CD4-positive, alpha-beta memory T cell (primary cell): Measurements from ENCODE around the gene RAB1B. TPM values are rescaled to one million over a fixed set of nuclear protein-coding genes. Genes with fewer than 3 reads are reported as not detected.

ENCODE experiments used
- CTCF ChIA-PET: fragments of 350-600 bp; sonication (Branson Sonifier 250); formaldehyde crosslinking; loops from one replicate; lab custom pipeline; 2021; ENCODE audit warnings: inconsistent platforms; ENCODE audit not compliant: partially characterized antibody; lab: Charles Lee
- POLR2A ChIA-PET: fragments of 350-600 bp; sonication (Branson Sonifier 250); formaldehyde crosslinking; loops from one replicate; lab custom pipeline; 2021; ENCODE audit not compliant: partially characterized antibody; lab: Charles Lee
- DNase-seq, 5 donors: peaks; one replicate each; pipeline versions ENCODE4 v3.0.0 to v3.0.0-alpha.2; 2020 to 2022; ENCODE audit warnings: mixed read lengths in 1 of 5
- H3K27ac ChIP-seq: one replicate; pipeline ENCODE4 v1.7.0; 2013; ENCODE audit warnings: low read depth, low read length
- H3K27me3 ChIP-seq: 2 replicates; pipeline ENCODE4 v1.7.0; 2013; ENCODE audit warnings: mild to moderate bottlenecking, low read length, moderate library complexity; ENCODE audit not compliant: insufficient read depth
- H3K36me3 ChIP-seq: 2 replicates; pipeline ENCODE4 v1.7.0; 2013; ENCODE audit warnings: mild to moderate bottlenecking, low read length, moderate library complexity; ENCODE audit not compliant: insufficient read depth
- H3K4me1 ChIP-seq: 2 replicates; pipeline ENCODE4 v1.7.0; 2013; ENCODE audit warnings: mild to moderate bottlenecking, low read length, moderate library complexity; ENCODE audit not compliant: insufficient read depth
- H3K4me3 ChIP-seq, 2 donors: one replicate each; pipeline ENCODE4 v1.7.0; 2013; ENCODE audit warnings: low read length in 2 of 2, mild to moderate bottlenecking in 1 of 2
- H3K9me3 ChIP-seq, 2 donors: one replicate each; pipeline ENCODE4 v1.7.0; 2013; ENCODE audit warnings: low read length in 2 of 2, control low read depth in 1 of 2; ENCODE audit not compliant: control insufficient read depth in 1 of 2
- H3K27ac Mint-ChIP-seq, 7 donors: one replicate each; pipeline ENCODE4 v1.8.0; 2020 to 2021; ENCODE audit warnings: mixed read lengths in 7 of 7, mild to moderate bottlenecking in 6 of 7, inconsistent platforms in 3 of 7, moderate library complexity in 3 of 7
- H3K27me3 Mint-ChIP-seq, 2 donors: one replicate each; pipeline ENCODE4 v1.8.0; 2020 to 2021; ENCODE audit warnings: mixed read lengths in 2 of 2
- H3K36me3 Mint-ChIP-seq, 2 donors: one replicate each; pipeline ENCODE4 v1.8.0; 2020 to 2021; ENCODE audit warnings: mixed read lengths in 2 of 2, inconsistent platforms in 1 of 2, mild to moderate bottlenecking in 1 of 2
- H3K4me1 Mint-ChIP-seq, 4 donors: one replicate each; pipeline ENCODE4 v1.8.0; 2020 to 2021; ENCODE audit warnings: mixed read lengths in 4 of 4, mild to moderate bottlenecking in 1 of 4
- H3K4me3 Mint-ChIP-seq, 8 donors: one replicate each; pipeline ENCODE4 v1.8.0; 2020 to 2021; ENCODE audit warnings: mixed read lengths in 8 of 8, mild to moderate bottlenecking in 7 of 8, moderate library complexity in 6 of 8, inconsistent platforms in 3 of 8
- H3K9me3 Mint-ChIP-seq, 8 donors: one replicate each; pipeline ENCODE4 v1.8.0; 2020 to 2021; ENCODE audit warnings: mixed read lengths in 8 of 8, mild to moderate bottlenecking in 5 of 8, inconsistent platforms in 3 of 8, moderate library complexity in 1 of 8
- intact Hi-C: fragments of 100-400 bp; cut with micrococcal nuclease; formaldehyde crosslinking; loops from one replicate; pipeline ENCODE4 v1.15.1; 2023
- polyA plus RNA-seq, 2 donors: library from polyadenylated mRNA; unstranded; fragments of 300-500 nt; fragmentation: Illumina TruSeq; gene quantifications; one replicate each; pipeline ENCODE4 v1.2.3, GENCODE V29; 2021
- total RNA-seq, 2 experiments: library from RNA; stranded (reverse); gene quantifications; one replicate each; pipeline ENCODE4 v1.2.3, GENCODE V29; 2021

Gene RAB1B
- total and polyA plus RNA-seq, 4 experiments from 2014 or later: 9.7 to 79.4 (median 45.8) TPM

DNA sequence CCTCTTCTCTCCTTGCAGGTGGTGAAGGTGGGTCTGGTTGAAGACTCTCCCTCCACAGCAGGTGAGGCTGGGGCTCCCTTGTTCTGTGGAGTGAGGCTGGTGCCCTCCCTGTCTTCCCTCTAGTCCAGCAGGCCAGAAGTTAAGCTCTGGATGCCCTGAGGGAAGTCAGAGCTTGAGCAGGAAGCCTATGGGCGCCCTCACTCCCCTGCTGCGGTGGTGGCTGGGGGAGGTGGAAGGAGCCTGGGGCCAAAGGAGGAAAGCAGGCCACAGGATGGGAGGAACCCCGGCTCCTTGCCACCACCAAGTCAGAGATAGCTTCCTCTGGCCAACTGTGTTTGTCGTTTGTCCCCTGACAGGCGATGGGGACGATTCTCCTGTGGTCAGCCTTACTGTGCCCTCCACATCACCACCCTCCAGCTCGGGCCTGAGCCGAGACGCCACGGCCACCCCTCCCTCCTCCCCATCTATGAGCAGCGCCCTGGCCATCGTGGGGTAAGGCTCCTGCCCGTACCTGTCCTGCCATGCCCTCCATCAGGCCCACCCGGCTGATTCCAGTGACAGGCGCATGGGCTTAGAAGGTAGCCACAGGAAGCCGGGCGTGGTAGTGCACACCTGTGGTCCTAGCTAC lies 29.5 kb upstream of the RAB1B start:
- peaks cover 31 to 72% of the 10 kb centered on the region in 2 donors for H3K36me3 Mint-ChIP-seq
- Histone ChIP-seq H3K36me3 (peaks cover 78% of the 10 kb centered on the region), H3K27ac (no peak overlapping the region), H3K4me1 (no peaks in the 10 kb centered on the region), H3K4me3 (no peak overlapping the region), H3K27me3 (no peaks in the 10 kb centered on the region), H3K9me3 (no peaks in the 10 kb centered on the region)
- no peak overlapping the region for H3K27ac Mint-ChIP-seq
- intact Hi-C loops: no loop called here
- H3K27me3 Mint-ChIP-seq: no peaks in the 10 kb centered on the region
- no peak for DNase-seq
- H3K4me3 Mint-ChIP-seq: no peak overlapping the region
- H3K9me3 Mint-ChIP-seq: peaks cover 0 to 1% (median 0%) of the 10 kb centered on the region in 8 donors
- ChIA-PET CTCF (interaction anchor here (2.6 kb wide), 1 partner anchor 8 kb away, joined by 9 read pairs; no protein-coding TSS in a partner anchor), POLR2A (interaction anchor here (3.0 kb wide), 1 partner anchor 13 kb away, joined by 12 read pairs; no protein-coding TSS in a partner anchor)
- H3K4me1 Mint-ChIP-seq: peaks cover 0 to 2% (median 0%) of the 10 kb centered on the region in 4 donors

DNA sequence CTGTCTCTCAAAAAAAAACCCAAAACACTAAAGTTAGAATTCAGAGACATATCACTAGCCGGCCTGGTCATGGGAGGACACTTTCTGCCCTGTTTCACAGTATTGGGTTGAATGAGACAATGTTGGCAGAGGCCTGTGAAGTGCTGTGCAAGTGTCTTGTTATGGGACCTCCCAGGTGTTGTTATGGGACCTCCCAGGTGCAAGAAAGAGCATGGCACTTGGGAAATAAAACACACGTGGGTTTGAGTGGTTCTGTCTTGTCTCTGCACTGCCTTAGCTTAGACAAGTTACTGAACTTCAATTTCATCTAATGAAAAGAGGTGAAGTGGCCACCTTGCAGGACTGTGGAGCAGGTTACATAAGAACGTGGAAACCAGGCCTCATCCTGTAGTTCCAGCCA lies 28.9 kb upstream of the RAB1B start:
- ChIA-PET POLR2A (no interaction called here), CTCF (no interaction called here)
- Mint-ChIP-seq H3K4me3 (no peak overlapping the region), H3K9me3 (peaks cover 0 to 1% (median 0%) of the 10 kb centered on the region in 8 donors), H3K27me3 (no peaks in the 10 kb centered on the region), H3K27ac (no peak overlapping the region), H3K36me3 (peaks cover 27 to 73% of the 10 kb centered on the region in 2 donors), H3K4me1 (peaks cover 0 to 2% (median 0%) of the 10 kb centered on the region in 4 donors)
- intact Hi-C loops: no loop called here
- H3K4me1 ChIP-seq: no peaks in the 10 kb centered on the region
- DNase-seq: no peak
- H3K27ac ChIP-seq: no peak overlapping the region
- H3K9me3 ChIP-seq: no peaks in the 10 kb centered on the region
- no peak overlapping the region for H3K4me3 ChIP-seq
- no peaks in the 10 kb centered on the region for H3K27me3 ChIP-seq
- H3K36me3 ChIP-seq: peaks cover 72% of the 10 kb centered on the region

DNA sequence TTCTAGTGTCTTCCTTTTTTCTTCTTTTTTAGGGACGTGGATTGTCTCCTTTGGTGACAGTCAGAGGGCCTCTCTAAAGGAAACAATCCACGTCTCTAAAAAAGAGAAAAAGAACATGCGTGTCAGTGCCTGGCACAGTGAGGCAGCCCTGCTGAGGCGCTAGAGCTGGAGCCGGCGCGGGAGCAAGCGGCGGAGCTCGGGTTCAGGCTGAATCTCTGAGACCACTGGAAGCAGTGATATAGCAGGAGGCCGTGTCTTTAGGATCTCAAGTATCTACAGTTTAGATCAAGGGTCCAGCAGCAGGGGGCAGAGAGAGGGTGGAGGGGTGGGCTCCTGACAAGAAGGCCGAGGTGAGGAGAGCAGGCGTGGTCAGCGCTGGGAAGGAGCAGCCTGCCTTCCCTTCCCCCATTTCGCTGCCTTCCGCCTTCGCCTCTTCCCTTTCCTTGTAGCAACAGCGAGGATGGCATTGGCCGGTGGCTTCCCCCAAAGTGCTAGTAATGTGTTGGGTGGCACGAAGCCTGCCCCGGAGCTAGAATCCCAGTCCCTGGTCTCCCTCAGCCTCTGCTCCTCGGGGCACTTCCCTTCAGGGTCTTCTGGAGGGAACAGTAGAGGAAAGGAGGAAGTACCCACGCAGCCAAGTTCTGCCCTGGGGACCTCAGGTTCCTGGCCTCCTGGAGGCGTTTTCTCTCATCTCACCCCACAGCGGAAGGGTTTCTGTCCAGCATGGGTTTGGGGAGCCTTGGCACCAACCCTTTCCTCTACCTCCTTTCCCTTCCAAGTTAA lies 28.2 kb upstream of the RAB1B start:
- Histone ChIP-seq H3K4me3 (no peak overlapping the region), H3K9me3 (no peaks in the 10 kb centered on the region), H3K27me3 (no peaks in the 10 kb centered on the region), H3K36me3 (peaks cover 68% of the 10 kb centered on the region), H3K4me1 (no peaks in the 10 kb centered on the region), H3K27ac (no peak overlapping the region)
- Mint-ChIP-seq H3K4me3 (no peak overlapping the region), H3K36me3 (peaks cover 22 to 71% of the 10 kb centered on the region in 2 donors), H3K9me3 (peaks cover 0 to 1% (median 0%) of the 10 kb centered on the region in 8 donors), H3K4me1 (peaks cover 0 to 2% (median 0%) of the 10 kb centered on the region in 4 donors), H3K27ac (peak overlapping the region in 4 of 7 donors; percentile 51 to 60 (median 53)), H3K27me3 (no peaks in the 10 kb centered on the region)
- CTCF ChIA-PET: interaction anchor here (1.0 kb wide), 2 partner anchors 15 to 22 kb away, joined by 4 read pairs; no protein-coding TSS in a partner anchor
- DNase-seq: no peak
- intact Hi-C loops: no loop called here
- POLR2A ChIA-PET: no interaction called here

DNA sequence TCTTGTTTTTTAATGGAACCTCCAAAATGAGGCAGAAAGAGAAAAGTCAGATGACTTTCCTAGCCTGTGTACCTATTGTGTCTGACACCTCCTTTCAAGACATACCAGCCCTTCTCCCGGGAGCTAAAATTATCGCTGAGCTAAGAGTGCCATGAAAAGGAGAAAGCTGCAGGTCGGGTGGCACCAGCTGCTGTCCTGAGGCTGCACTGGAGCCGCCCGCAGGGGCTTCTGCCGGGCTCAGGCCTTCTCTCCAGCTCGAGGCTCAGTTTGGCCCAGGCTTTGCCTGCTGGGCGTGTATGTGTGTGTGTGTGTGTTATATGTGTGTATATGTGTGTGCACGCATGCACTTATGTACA lies 27.7 kb upstream of the RAB1B start:
- no peaks in the 10 kb centered on the region for H3K27me3 ChIP-seq
- intact Hi-C loops: no loop called here
- Mint-ChIP-seq H3K4me3 (no peak overlapping the region), H3K36me3 (peaks cover 17 to 65% of the 10 kb centered on the region in 2 donors), H3K27ac (peak overlapping the region in 3 of 7 donors; percentile 19 to 61 (median 36)), H3K9me3 (peaks cover 0 to 1% (median 0%) of the 10 kb centered on the region in 8 donors), H3K27me3 (no peaks in the 10 kb centered on the region), H3K4me1 (no peaks in the 10 kb centered on the region)
- no peak overlapping the region for H3K4me3 ChIP-seq
- H3K9me3 ChIP-seq: no peaks in the 10 kb centered on the region
- DNase-seq: no peak
- H3K4me1 ChIP-seq: no peaks in the 10 kb centered on the region
- ChIA-PET CTCF (interaction anchor here (1.0 kb wide), 2 partner anchors 15 to 23 kb away, joined by 4 read pairs; no protein-coding TSS in a partner anchor), POLR2A (no interaction called here)
- H3K36me3 ChIP-seq: peaks cover 62% of the 10 kb centered on the region
- no peak overlapping the region for H3K27ac ChIP-seq

DNA sequence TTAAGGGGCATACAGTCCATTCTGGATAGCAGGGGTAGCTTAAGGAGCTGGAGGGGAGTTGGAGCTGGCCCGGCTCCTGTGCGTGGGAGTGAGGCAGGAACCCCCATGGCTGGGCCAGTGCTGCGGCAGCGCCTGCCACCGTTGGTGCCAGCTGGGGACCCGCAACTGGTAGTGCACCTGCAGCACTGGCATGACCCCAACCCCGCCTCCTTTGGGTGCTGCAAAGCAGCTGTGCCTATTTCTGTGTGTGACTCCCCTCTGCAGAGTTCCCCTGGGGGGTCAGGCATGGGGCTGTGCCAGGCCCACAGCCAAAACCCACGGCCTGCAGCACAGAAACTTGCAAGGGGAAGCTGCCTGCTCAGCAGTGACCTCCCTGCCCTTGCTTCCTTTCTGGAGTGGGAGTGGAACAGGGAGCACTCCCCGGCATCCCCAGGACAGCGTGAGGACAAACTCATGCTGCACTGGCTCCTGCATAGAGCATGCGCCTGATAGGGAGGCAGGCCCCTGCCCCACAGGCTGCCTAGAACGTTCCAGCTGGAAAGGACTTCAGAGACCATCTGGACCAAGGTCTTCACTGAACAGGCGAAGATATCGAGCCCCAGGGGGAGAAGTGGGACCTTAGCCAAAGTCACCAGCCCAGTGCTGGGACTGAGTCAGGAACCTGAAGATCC lies 26.2 kb upstream of the RAB1B start:
- Histone ChIP-seq H3K27me3 (no peaks in the 10 kb centered on the region), H3K4me3 (no peak overlapping the region), H3K36me3 (peaks cover 55% of the 10 kb centered on the region), H3K4me1 (no peaks in the 10 kb centered on the region), H3K27ac (no peak overlapping the region), H3K9me3 (no peaks in the 10 kb centered on the region)
- Mint-ChIP-seq H3K27me3 (no peaks in the 10 kb centered on the region), H3K27ac (peak overlapping the region in 2 of 7 donors; percentile 70 to 73), H3K4me3 (no peak overlapping the region), H3K36me3 (peaks cover 21 to 73% of the 10 kb centered on the region in 2 donors), H3K4me1 (no peaks in the 10 kb centered on the region), H3K9me3 (peaks cover 0 to 1% (median 0%) of the 10 kb centered on the region in 8 donors)
- intact Hi-C loops: no loop called here
- DNase-seq: no peak
- ChIA-PET CTCF (no interaction called here), POLR2A (interaction anchor here (1.0 to 1.2 kb wide), 3 partner anchors 11 to 47 kb away, joined by 3 to 4 read pairs (median 3); no protein-coding TSS in a partner anchor)

DNA sequence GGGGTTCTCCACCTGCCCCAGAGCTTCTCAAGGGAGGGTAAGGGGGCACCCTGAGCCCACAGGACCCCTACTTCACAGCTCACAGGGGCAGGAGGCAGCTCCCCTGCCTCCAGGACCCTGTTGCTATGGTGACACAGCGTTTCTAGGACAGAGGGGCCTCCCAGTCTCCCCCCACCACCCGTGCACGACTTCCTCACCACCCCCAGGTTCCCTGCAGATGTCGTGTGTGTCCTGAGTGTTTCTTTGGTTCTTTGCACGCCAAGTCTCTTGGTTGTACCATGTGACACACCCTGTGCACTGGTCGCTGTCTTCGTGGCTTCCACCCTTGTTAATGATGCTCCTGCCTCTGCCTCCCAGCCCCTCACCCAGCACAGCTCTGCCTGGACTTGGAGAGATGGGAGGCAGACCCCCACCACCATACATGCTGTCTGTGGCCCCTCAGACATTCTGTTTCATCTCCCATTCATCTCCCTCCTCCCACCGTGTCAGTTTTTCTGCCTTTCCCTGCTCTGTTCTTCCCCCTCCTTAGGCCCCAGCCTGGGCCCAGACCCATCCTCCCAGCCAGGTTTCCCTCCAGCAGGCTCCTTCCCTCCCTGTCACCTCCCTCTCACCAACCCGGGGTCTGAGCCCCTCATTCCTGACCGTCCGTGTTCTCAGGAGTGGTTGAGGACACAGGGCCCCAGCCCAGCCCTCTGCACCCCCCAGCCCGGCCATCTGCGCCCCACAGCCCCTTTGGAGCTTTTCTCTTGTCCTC lies 24.5 kb upstream of the RAB1B start:
- H3K27ac ChIP-seq: no peak overlapping the region
- CTCF ChIA-PET: no interaction called here
- intact Hi-C loops: no loop called here
- POLR2A ChIA-PET: no interaction called here
- peaks cover 13 to 68% of the 10 kb centered on the region in 2 donors for H3K36me3 Mint-ChIP-seq
- H3K27ac Mint-ChIP-seq: peak overlapping the region in 5 of 7 donors; percentile 18 to 81 (median 52)
- no peaks in the 10 kb centered on the region for H3K4me1 Mint-ChIP-seq
- H3K4me1 ChIP-seq: no peaks in the 10 kb centered on the region
- no peaks in the 10 kb centered on the region for H3K27me3 Mint-ChIP-seq
- peaks cover 0 to 1% (median 0%) of the 10 kb centered on the region in 8 donors for H3K9me3 Mint-ChIP-seq
- H3K9me3 ChIP-seq: no peaks in the 10 kb centered on the region
- no peak for DNase-seq
- no peak overlapping the region for H3K4me3 Mint-ChIP-seq
- peaks cover 42% of the 10 kb centered on the region for H3K36me3 ChIP-seq
- no peaks in the 10 kb centered on the region for H3K27me3 ChIP-seq
- H3K4me3 ChIP-seq: no peak overlapping the region
